HG03469 (cell line): ENCODE data around the gene MYH15.
"Not testable (repeated sequence)": the region's sequence is repeated elsewhere in the genome, so short reads cannot be mapped to it uniquely, and the experiment has no call there.

Source experiments
- ATAC-seq: cut with Tn5 transposase; IDR thresholded peaks from one replicate; pipeline ENCODE4 v1.9.1; 2021; ENCODE audit warnings: mild to moderate bottlenecking, moderate library complexity, moderate number of reproducible peaks; ENCODE audit not compliant: unreplicated experiment

Gene MYH15

GRCh38 chr3:108391917-108392593, 118.3 kb downstream of the MYH15 start:
- no peak for ATAC-seq

- ATAC-seq, result no peak
These were observed 121.0 kb downstream of the MYH15 start for GRCh38 chr3:108389372-108389771.

GRCh38 chr3:108388136-108389132, 122.0 kb downstream of the MYH15 start:
- ATAC-seq, result peak; percentile 77

GRCh38 chr3:108387063-108387462, 123.3 kb downstream of the MYH15 start:
- no peak for ATAC-seq

GRCh38 chr3:108383306-108383705, 127.1 kb downstream of the MYH15 start:
- ATAC-seq, result no peak

- ATAC-seq, result no peak
These were observed 128.8 kb downstream of the MYH15 start for GRCh38 chr3:108381529-108382140.

GRCh38 chr3:108380128-108380795, 130.1 kb downstream of the MYH15 start:
- ATAC-seq, result no peak

GRCh38 chr3:108378952-108379342, 131.4 kb downstream of the MYH15 start:
- ATAC-seq, result not testable (repeated sequence)

- ATAC-seq, result no peak
These were observed 132.0 kb downstream of the MYH15 start for GRCh38 chr3:108378153-108378951.

GRCh38 chr3:108377384-108377783, 133.0 kb downstream of the MYH15 start:
- no peak for ATAC-seq

GRCh38 chr3:108376026-108376425, 134.4 kb downstream of the MYH15 start:
- no peak for ATAC-seq

GRCh38 chr3:108359011-108359410, 151.4 kb downstream of the MYH15 start:
- ATAC-seq, result no peak

- ATAC-seq, result no peak
These were observed 153.4 kb downstream of the MYH15 start for GRCh38 chr3:108357042-108357441.

GRCh38 chr3:108354562-108354961, 155.8 kb downstream of the MYH15 start:
- ATAC-seq, result no peak

- ATAC-seq, result no peak
These were observed 158.2 kb downstream of the MYH15 start for GRCh38 chr3:108352176-108352575.

GRCh38 chr3:108346301-108347227, 163.8 kb downstream of the MYH15 start:
- no peak for ATAC-seq

- ATAC-seq, result no peak
These were observed 164.7 kb downstream of the MYH15 start for GRCh38 chr3:108345492-108346205.

GRCh38 chr3:108343491-108343890, 166.9 kb downstream of the MYH15 start:
- no peak for ATAC-seq
